ENCODE data around the gene TMPRSS7.

The TMPRSS7 gene

GRCh38 chr3:112004669-112005068, 29.9 kb upstream of the TMPRSS7 start:
- no peak for TF ChIP-seq CTCF (IDR thresholded peaks at IDR 0.05; ENCODE audit: control insufficient read depth, extremely low read depth, insufficient read depth)
- DNase-seq (ENCODE audit: low read depth) = no peak
- no peak overlapping the region for H3K4me3 ChIP-seq (ENCODE audit: low read depth, low read length)

GRCh38 chr3:112005091-112005672, 29.4 kb upstream of the TMPRSS7 start:
- no peak for DNase-seq (ENCODE audit: low read depth)
- H3K4me3 ChIP-seq (ENCODE audit: low read depth, low read length) = no peak overlapping the region
- TF ChIP-seq CTCF (IDR thresholded peaks at IDR 0.05; ENCODE audit: control insufficient read depth, extremely low read depth, insufficient read depth) = no peak

- no peak for TF ChIP-seq CTCF (IDR thresholded peaks at IDR 0.05; ENCODE audit: control insufficient read depth, extremely low read depth, insufficient read depth)
- H3K4me3 ChIP-seq (ENCODE audit: low read depth, low read length) = no peak overlapping the region
- no peak for DNase-seq (ENCODE audit: low read depth)
Observed at GRCh38 chr3:112007633-112008032, 26.9 kb upstream of the TMPRSS7 start.

GRCh38 chr3:112009670-112010069, 24.9 kb upstream of the TMPRSS7 start:
- TF ChIP-seq CTCF (IDR thresholded peaks at IDR 0.05; ENCODE audit: control insufficient read depth, extremely low read depth, insufficient read depth) = no peak
- no peak for DNase-seq (ENCODE audit: low read depth)
- H3K4me3 ChIP-seq (ENCODE audit: low read depth, low read length) = no peak overlapping the region

GRCh38 chr3:112010636-112011035, 23.9 kb upstream of the TMPRSS7 start:
- TF ChIP-seq CTCF (IDR thresholded peaks at IDR 0.05; ENCODE audit: control insufficient read depth, extremely low read depth, insufficient read depth) = no peak
- H3K4me3 ChIP-seq (ENCODE audit: low read depth, low read length) = no peak overlapping the region
- DNase-seq (ENCODE audit: low read depth) = no peak

- DNase-seq (ENCODE audit: low read depth) = no peak
- no peak for TF ChIP-seq CTCF (IDR thresholded peaks at IDR 0.05; ENCODE audit: control insufficient read depth, extremely low read depth, insufficient read depth)
- no peak overlapping the region for H3K4me3 ChIP-seq (ENCODE audit: low read depth, low read length)
Observed at GRCh38 chr3:112011376-112011940, 23.1 kb upstream of the TMPRSS7 start.

All from LNCaP clone FGC (cell line).